Keratinocyte (primary cell): ENCODE measurements around the gene SLC38A4. TPM values are rescaled to one million over a fixed set of nuclear protein-coding genes. Genes with fewer than 3 reads are reported as not detected.

Source experiments
- DNase-seq: peaks from one replicate; pipeline ENCODE4 v3.0.0-alpha.2; 2011; ENCODE audit warnings: low read depth, missing footprints, low spot score
- FAIRE-seq: peaks from 2 replicates; lab custom pipeline; 2011; peaks lifted over from hg19 to GRCh38; lab: Jason Lieb, UNC
- H2AFZ ChIP-seq: 2 replicates; pipeline ENCODE4 v1.6.0; 2012; ENCODE audit warnings: low read length, control low read depth, inconsistent platforms; ENCODE audit not compliant: control insufficient read depth
- H3K27ac ChIP-seq: 2 replicates; pipeline ENCODE4 v1.5.1; 2011; ENCODE audit warnings: low read length; ENCODE audit not compliant: control insufficient read depth, insufficient read depth
- H3K27me3 ChIP-seq: 3 replicates; pipeline ENCODE4 v1.6.0; 2011; ENCODE audit warnings: low read length; ENCODE audit not compliant: control insufficient read depth, insufficient read depth; ENCODE audit errors: extremely low read depth
- H3K36me3 ChIP-seq, 2 experiments: 2 replicates in 1 of 2; 3 replicates in 1 of 2; pipeline ENCODE4 v1.5.1; 2011; ENCODE audit warnings: low read length in 2 of 2, mild to moderate bottlenecking in 1 of 2; ENCODE audit not compliant: control insufficient read depth in 2 of 2, insufficient read depth in 2 of 2; ENCODE audit errors: extremely low read depth in 1 of 2
- H3K4me1 ChIP-seq: 3 replicates; pipeline ENCODE4 v1.5.1; 2011; ENCODE audit warnings: low read length; ENCODE audit not compliant: control insufficient read depth, insufficient read depth; ENCODE audit errors: extremely low read depth
- H3K4me2 ChIP-seq: 3 replicates; pipeline ENCODE4 v1.6.0; 2011; ENCODE audit warnings: low read depth, low read length; ENCODE audit not compliant: control insufficient read depth, insufficient read depth; ENCODE audit errors: extremely low read depth
- H3K4me3 ChIP-seq, 3 experiments: fragments of 200-600 bp in 1 of 3; sonication (generic) in 1 of 3; 2 replicates in 2 of 3; 3 replicates in 1 of 3; pipeline ENCODE4 v1.5.1; 2011 to 2016; ENCODE audit warnings: low read length in 3 of 3, mild to moderate bottlenecking in 3 of 3, control low read depth in 2 of 3, inconsistent platforms in 1 of 3, low read depth in 1 of 3, mixed read lengths in 1 of 3, mixed run types in 1 of 3, moderate library complexity in 1 of 3; ENCODE audit not compliant: control insufficient read depth in 2 of 3, insufficient read depth in 2 of 3; ENCODE audit errors: extremely low read depth in 1 of 3
- H3K79me2 ChIP-seq: 2 replicates; pipeline ENCODE4 v1.6.0; 2012; ENCODE audit warnings: low read length; ENCODE audit not compliant: control insufficient read depth, insufficient read depth
- H3K9ac ChIP-seq: 3 replicates; pipeline ENCODE4 v1.6.0; 2011; ENCODE audit warnings: low read length; ENCODE audit not compliant: control insufficient read depth, insufficient read depth; ENCODE audit errors: extremely low read depth
- H3K9me1 ChIP-seq: 3 replicates; pipeline ENCODE4 v1.6.0; 2011; ENCODE audit warnings: low read length; ENCODE audit not compliant: control insufficient read depth, insufficient read depth; ENCODE audit errors: extremely low read depth
- H3K9me3 ChIP-seq: 2 replicates; pipeline ENCODE4 v1.5.1; 2012; ENCODE audit warnings: low read depth, low read length; ENCODE audit not compliant: control insufficient read depth
- H4K20me1 ChIP-seq: 3 replicates; pipeline ENCODE4 v1.6.0; 2011; ENCODE audit warnings: low read length; ENCODE audit not compliant: control insufficient read depth, insufficient read depth; ENCODE audit errors: extremely low read depth
- EZH2 ChIP-seq: IDR thresholded peaks from one replicate; pipeline ENCODE4 v1.6.1; 2012; ENCODE audit warnings: inconsistent platforms, mild to moderate bottlenecking, low read length, moderate library complexity
- dilution Hi-C: fragments of 300-500 bp; cut with MboI; formaldehyde crosslinking; loops from one replicate; pipeline ENCODE4 v1.7.0; 2020; ENCODE audit warnings: low sequenced_read_pairs; ENCODE audit not compliant: extremely low pct_ligation_motif_present
- polyA plus RNA-seq, 5 experiments: library from polyadenylated mRNA; depleted of rRNA in 3 of 5; stranded (reverse) in 3 of 5; stranded (forward) in 1 of 5; unstranded in 1 of 5; fragments of >200 nt; gene quantifications; 1 replicate in 1 of 5; 2 replicates in 3 of 5; 3 replicates in 1 of 5; pipeline versions ENCODE4 v1.2.1 to v1.2.3, GENCODE V29; 2011 to 2012; ENCODE audit warnings: missing spikeins in 2 of 5, low read depth in 1 of 5, low replicate concordance in 1 of 5
- TF ChIP-seq, protein P1 (sequence below), 3 experiments: IDR thresholded peaks in 1 of 3; conservative IDR thresholded peaks in 1 of 3; optimal IDR thresholded peaks in 1 of 3; 2 replicates in 2 of 3; 3 replicates in 1 of 3; pipeline versions ENCODE3 to v1.5.1; 2011; ENCODE audit warnings: low read length in 3 of 3, mild to moderate bottlenecking in 3 of 3, moderate library complexity in 2 of 3, control low read depth in 1 of 3, inconsistent platforms in 1 of 3; ENCODE audit not compliant: insufficient read depth in 2 of 3; ENCODE audit errors: extremely low read depth in 1 of 3

Gene SLC38A4
- polyA plus RNA-seq, 1 donor (not counting 4 experiments of a cell fraction or from before 2014, with no cell fraction given), result 0.37 TPM

DNA sequence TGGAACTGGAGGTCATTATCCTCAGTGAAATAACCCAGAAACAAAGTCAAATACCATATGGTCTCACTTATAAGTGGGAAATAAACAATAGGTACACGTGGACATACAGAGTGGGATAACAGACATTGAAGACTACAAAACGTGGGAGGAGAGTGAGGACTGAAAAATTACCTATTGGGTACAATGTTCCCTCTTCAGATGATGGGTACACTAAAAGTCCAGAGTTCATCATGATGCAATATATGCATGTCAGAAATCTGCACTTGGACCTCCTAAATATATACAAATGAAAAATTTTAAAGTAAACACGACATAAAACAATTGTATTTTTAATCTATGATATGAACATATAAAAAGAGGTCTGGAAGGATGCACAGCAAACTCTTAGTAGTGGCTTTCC lies 71.2 kb downstream of the SLC38A4 start:
- Histone ChIP-seq H3K4me2 (no peak overlapping the region), H3K27ac (no peak overlapping the region), H3K36me3 (no peaks in the 10 kb centered on the region), H3K9me1 (no peaks in the 10 kb centered on the region), H3K27me3 (no peaks in the 10 kb centered on the region), H2AFZ (no peak overlapping the region), H4K20me1 (no peaks in the 10 kb centered on the region), H3K4me3 (no peak overlapping the region), H3K4me1 (no peaks in the 10 kb centered on the region), H3K79me2 (no peaks in the 10 kb centered on the region), H3K9ac (no peak overlapping the region), H3K9me3 (peaks cover 2% of the 10 kb centered on the region)
- TF ChIP-seq EZH2, result no peak
- TF ChIP-seq, protein P1, sequence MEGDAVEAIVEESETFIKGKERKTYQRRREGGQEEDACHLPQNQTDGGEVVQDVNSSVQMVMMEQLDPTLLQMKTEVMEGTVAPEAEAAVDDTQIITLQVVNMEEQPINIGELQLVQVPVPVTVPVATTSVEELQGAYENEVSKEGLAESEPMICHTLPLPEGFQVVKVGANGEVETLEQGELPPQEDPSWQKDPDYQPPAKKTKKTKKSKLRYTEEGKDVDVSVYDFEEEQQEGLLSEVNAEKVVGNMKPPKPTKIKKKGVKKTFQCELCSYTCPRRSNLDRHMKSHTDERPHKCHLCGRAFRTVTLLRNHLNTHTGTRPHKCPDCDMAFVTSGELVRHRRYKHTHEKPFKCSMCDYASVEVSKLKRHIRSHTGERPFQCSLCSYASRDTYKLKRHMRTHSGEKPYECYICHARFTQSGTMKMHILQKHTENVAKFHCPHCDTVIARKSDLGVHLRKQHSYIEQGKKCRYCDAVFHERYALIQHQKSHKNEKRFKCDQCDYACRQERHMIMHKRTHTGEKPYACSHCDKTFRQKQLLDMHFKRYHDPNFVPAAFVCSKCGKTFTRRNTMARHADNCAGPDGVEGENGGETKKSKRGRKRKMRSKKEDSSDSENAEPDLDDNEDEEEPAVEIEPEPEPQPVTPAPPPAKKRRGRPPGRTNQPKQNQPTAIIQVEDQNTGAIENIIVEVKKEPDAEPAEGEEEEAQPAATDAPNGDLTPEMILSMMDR (optimal IDR thresholded peaks at IDR 0.05 in 1 of 3, IDR thresholded peaks at IDR 0.05 in 1 of 3, conservative IDR thresholded peaks at IDR 0.05 in 1 of 3; ENCODE audit: extremely low read depth in 1 of 3, insufficient read depth in 2 of 3, low read length in 3 of 3), result no peak
- dilution Hi-C loops, result no loop called here
- FAIRE-seq, result no peak
- DNase-seq, result no peak

DNA sequence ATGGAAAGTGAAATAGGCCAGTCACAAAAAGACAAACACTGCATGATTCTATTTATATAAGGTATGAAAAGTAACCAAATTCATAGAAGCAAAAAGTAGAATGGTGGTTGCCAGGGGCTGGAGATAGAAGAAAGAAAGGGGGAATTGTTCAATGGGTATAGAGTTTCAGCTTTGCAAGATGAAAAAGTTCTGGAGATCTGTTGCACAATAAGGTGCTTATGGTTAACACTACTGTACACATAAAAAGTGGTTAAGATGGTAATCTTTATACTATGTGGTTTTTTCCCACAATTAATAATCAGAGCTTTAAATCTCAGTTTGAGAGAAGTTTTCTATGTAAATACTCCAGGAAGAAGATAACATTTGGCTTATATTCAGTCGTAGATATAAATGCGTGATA lies 73.4 kb downstream of the SLC38A4 start:
- Histone ChIP-seq H3K9me3 (no peaks in the 10 kb centered on the region), H3K4me1 (no peaks in the 10 kb centered on the region), H4K20me1 (no peaks in the 10 kb centered on the region), H3K79me2 (no peaks in the 10 kb centered on the region), H3K4me2 (no peak overlapping the region), H3K9me1 (no peaks in the 10 kb centered on the region), H3K36me3 (no peaks in the 10 kb centered on the region), H3K4me3 (no peak overlapping the region), H3K27ac (no peak overlapping the region), H3K27me3 (no peaks in the 10 kb centered on the region), H3K9ac (no peak overlapping the region), H2AFZ (no peak overlapping the region)
- dilution Hi-C loops, result no loop called here
- DNase-seq (no peak), FAIRE-seq (no peak)
- TF ChIP-seq EZH2, result no peak
- TF ChIP-seq, protein P1 (optimal IDR thresholded peaks at IDR 0.05 in 1 of 3, IDR thresholded peaks at IDR 0.05 in 1 of 3, conservative IDR thresholded peaks at IDR 0.05 in 1 of 3; ENCODE audit: extremely low read depth in 1 of 3, insufficient read depth in 2 of 3, low read length in 3 of 3), result no peak
